Sigmoid colon (tissue), 7 donors: Measurements from ENCODE around the gene CLCN7. TPM values are rescaled to one million over a fixed set of nuclear protein-coding genes. Genes with fewer than 3 reads are reported as not detected.

Experiments used
- DNase-seq: peaks from one replicate; pipeline ENCODE4 v3.0.0-alpha.2; 2019
- H3K27ac ChIP-seq, 4 donors: fragments of 200-600 bp; sonication (generic); one replicate each; pipeline ENCODE4 v1.5.1; 2016 to 2019; ENCODE audit warnings: mild to moderate bottlenecking in 1 of 4
- H3K27me3 ChIP-seq, 3 donors: fragments of 200-600 bp; sonication (generic); one replicate each; pipeline ENCODE4 v1.5.1; 2019; ENCODE audit warnings: mild to moderate bottlenecking in 1 of 3
- H3K36me3 ChIP-seq, 4 donors: fragments of 200-600 bp; sonication (generic); one replicate each; pipeline ENCODE4 v1.5.1; 2016 to 2019
- H3K4me1 ChIP-seq, 4 donors: fragments of 200-600 bp; sonication (generic); one replicate each; pipeline ENCODE4 v1.5.1; 2017 to 2019
- H3K4me3 ChIP-seq, 4 donors: fragments of 200-600 bp; sonication (generic); one replicate each; pipeline ENCODE4 v1.5.1; 2017 to 2019; ENCODE audit warnings: mild to moderate bottlenecking in 2 of 4, moderate library complexity in 1 of 4
- H3K9me3 ChIP-seq, 4 donors: fragments of 200-600 bp in 3 of 4; sonication (generic) in 3 of 4; one replicate each; pipeline versions ENCODE4 v1.5.1 to v1.6.1; 2013 to 2019
- CTCF ChIP-seq, 4 experiments: fragments of 450-650 bp in 3 of 4; fragments of 200-600 bp in 1 of 4; IDR thresholded peaks; one replicate each; pipeline ENCODE4 v1.5.1; 2016 to 2019; ENCODE audit warnings: antibody characterized with exemption in 4 of 4, mild to moderate bottlenecking in 3 of 4, moderate library complexity in 2 of 4
- EP300 ChIP-seq, 4 donors: sonication (generic); formaldehyde crosslinking; IDR thresholded peaks; one replicate each; pipeline ENCODE4 v1.6.1; 2017; ENCODE audit warnings: antibody characterized with exemption in 4 of 4
- POLR2A ChIP-seq, 2 donors: fragments of 450-650 bp; IDR thresholded peaks; one replicate each; pipeline ENCODE4 v1.6.1; 2016; ENCODE audit warnings: antibody characterized with exemption in 2 of 2, mild to moderate bottlenecking in 2 of 2, moderate library complexity in 2 of 2
- POLR2AphosphoS5 ChIP-seq, 4 donors: sonication (generic); formaldehyde crosslinking; IDR thresholded peaks; one replicate each; pipeline ENCODE4 v1.6.1; 2017; ENCODE audit warnings: antibody characterized with exemption in 4 of 4
- WGBS, 2 donors: extraction: QIAGEN DNeasy Blood & Tissue Kit; methylation state at CpG; one replicate each; pipeline ENCODE4 v1.1.7; 2013; 5-methylcytosine and 5-hydroxymethylcytosine counted together
- intact Hi-C: fragments of 100-400 bp; cut with DNase I; formaldehyde crosslinking; loops from one replicate; pipeline ENCODE4 v1.15.1; 2023
- polyA plus RNA-seq, 3 donors: library from polyadenylated mRNA; stranded (reverse); fragments of 200-250 nt; gene quantifications; one replicate each; pipeline ENCODE4 v1.2.3, GENCODE V29; 2013
- total RNA-seq, 4 donors: library from RNA; depleted of rRNA; stranded (reverse); fragments of >200 nt; gene quantifications; one replicate each; pipeline ENCODE4 v1.1.0, GENCODE V29; 2016
- donor health status: healthy with polysubstance abuse.
- donor health status: Bipolar disorder and iron deficiency.
- donor health status: healthy.

CLCN7 gene
- total and polyA plus RNA-seq, 7 donors, result 4.2 to 78.7 (median 38.7) TPM

GRCh38 chr16:1488619-1489018 lies 13.8 kb upstream of the CLCN7 start, which contains the start of gene PTX4:
TSS of gene PTX4 (minus strand) at chr16:1488944. CDS start at chr16:1488909, 35 bp downstream.
- WGBS, 2 donors, result 77 to 88% methylated on average over 19 of the region's 19 CpGs

GRCh38 chr16:1488054-1488601 lies 13.3 kb upstream of the CLCN7 start:
- no peak for DNase-seq
- intact Hi-C loops, result no loop called here
- H3K4me3 ChIP-seq, result no peak overlapping the region
- TF ChIP-seq EP300 (IDR thresholded peaks at IDR 0.05) (no peak), CTCF (IDR thresholded peaks at IDR 0.05) (no peak)
- H3K27me3 ChIP-seq, result no peaks in the 10 kb centered on the region
- peaks cover 0 to 8% (median 8%) of the 10 kb centered on the region in 4 donors for H3K4me1 ChIP-seq
- no peak overlapping the region for H3K27ac ChIP-seq
- no peaks in the 10 kb centered on the region for H3K9me3 ChIP-seq
- 89% methylated on average over 24 of the region's 24 CpGs for WGBS, 2 donors
- H3K36me3 ChIP-seq, result no peaks in the 10 kb centered on the region

More at GRCh38 chr16:1488619-1489018, 13.8 kb upstream of the CLCN7 start, which contains the start of gene PTX4:
- H3K27ac ChIP-seq, result no peak within 1 kb of the TSS
- H3K36me3 ChIP-seq, result no peaks in the 10 kb centered on the region
- intact Hi-C loops, result no loop called here
- no peaks in the 10 kb centered on the region for H3K9me3 ChIP-seq
- no peaks in the 10 kb centered on the region for H3K27me3 ChIP-seq
- H3K4me3 ChIP-seq, result no peak within 1 kb of the TSS
- H3K4me1 ChIP-seq, result peaks cover 0 to 11% (median 8%) of the 10 kb centered on the region in 4 donors
- DNase-seq, result no peak
- TF ChIP-seq POLR2A (IDR thresholded peaks at IDR 0.05) (no peak), EP300 (IDR thresholded peaks at IDR 0.05) (no peak), CTCF (IDR thresholded peaks at IDR 0.05) (no peak), POLR2AphosphoS5 (IDR thresholded peaks at IDR 0.05) (no peak)

- intact Hi-C loops, result no loop called here
- Histone ChIP-seq H3K4me1 (peaks cover 0 to 3% (median 2%) of the 10 kb centered on the region in 4 donors), H3K4me3 (no peak overlapping the region), H3K27ac (no peak overlapping the region), H3K36me3 (no peaks in the 10 kb centered on the region), H3K27me3 (no peaks in the 10 kb centered on the region), H3K9me3 (no peaks in the 10 kb centered on the region)
- DNase-seq, result no peak
- TF ChIP-seq POLR2AphosphoS5 (IDR thresholded peaks at IDR 0.05) (no peak), CTCF (IDR thresholded peaks at IDR 0.05) (no peak), POLR2A (IDR thresholded peaks at IDR 0.05) (no peak), EP300 (IDR thresholded peaks at IDR 0.05) (no peak)
- WGBS, 2 donors, result 91 to 93% methylated on average over 39 of the region's 39 CpGs
Measured at GRCh38 chr16:1487395-1488053, 12.7 kb upstream of the CLCN7 start.

- 84 to 85% methylated on average over 33 of the region's 33 CpGs for WGBS, 2 donors
- H3K9me3 ChIP-seq, result no peaks in the 10 kb centered on the region
- H3K4me3 ChIP-seq, result no peak overlapping the region
- TF ChIP-seq POLR2AphosphoS5 (IDR thresholded peaks at IDR 0.05) (no peak), POLR2A (IDR thresholded peaks at IDR 0.05) (no peak)
- intact Hi-C loops, result no loop called here
- no peaks in the 10 kb centered on the region for H3K36me3 ChIP-seq
- H3K4me1 ChIP-seq, result no peaks in the 10 kb centered on the region
- H3K27ac ChIP-seq, result no peak overlapping the region
- H3K27me3 ChIP-seq, result no peaks in the 10 kb centered on the region
- no peak for DNase-seq
Measured at GRCh38 chr16:1486551-1487390, 11.9 kb upstream of the CLCN7 start.
